ENCODE measurements around the gene LY86.

The LY86 gene

GRCh38 chr6:6678811-6679210 is 90.3 kb downstream of the LY86 start:
- in situ Hi-C loops (cut with MboI; ENCODE audit: low sequenced_read_pairs) = no loop called here

GRCh38 chr6:6679633-6680032 is 91.1 kb downstream of the LY86 start:
- in situ Hi-C loops (cut with MboI; ENCODE audit: low sequenced_read_pairs) = no loop called here

- in situ Hi-C loops (cut with MboI; ENCODE audit: low sequenced_read_pairs) = no loop called here
Measured at GRCh38 chr6:6680526-6680925, 92.0 kb downstream of the LY86 start.

GRCh38 chr6:6681075-6681849 is 92.7 kb downstream of the LY86 start:
- in situ Hi-C loops (cut with MboI; ENCODE audit: low sequenced_read_pairs) = no loop called here

- in situ Hi-C loops (cut with MboI; ENCODE audit: low sequenced_read_pairs) = no loop called here
Measured at GRCh38 chr6:6682225-6682624, 93.7 kb downstream of the LY86 start.

- in situ Hi-C loops (cut with MboI; ENCODE audit: low sequenced_read_pairs) = no loop called here
Measured at GRCh38 chr6:6683969-6684833, 95.7 kb downstream of the LY86 start.

- in situ Hi-C loops (cut with MboI; ENCODE audit: low sequenced_read_pairs) = no loop called here
Measured at GRCh38 chr6:6685249-6686040, 96.9 kb downstream of the LY86 start.

GRCh38 chr6:6686176-6686575 is 97.7 kb downstream of the LY86 start:
- in situ Hi-C loops (cut with MboI; ENCODE audit: low sequenced_read_pairs) = no loop called here

- in situ Hi-C loops (cut with MboI; ENCODE audit: low sequenced_read_pairs) = no loop called here
Measured at GRCh38 chr6:6686748-6687601, 98.5 kb downstream of the LY86 start.

GRCh38 chr6:6688283-6688682 is 99.8 kb downstream of the LY86 start:
- in situ Hi-C loops (cut with MboI; ENCODE audit: low sequenced_read_pairs) = no loop called here

- in situ Hi-C loops (cut with MboI; ENCODE audit: low sequenced_read_pairs) = no loop called here
Measured at GRCh38 chr6:6688951-6689350, 100.4 kb downstream of the LY86 start.

GRCh38 chr6:6689400-6690143 is 101.1 kb downstream of the LY86 start:
- in situ Hi-C loops (cut with MboI; ENCODE audit: low sequenced_read_pairs) = no loop called here

- in situ Hi-C loops (cut with MboI; ENCODE audit: low sequenced_read_pairs) = no loop called here
Measured at GRCh38 chr6:6690144-6690483, 101.6 kb downstream of the LY86 start.

- in situ Hi-C loops (cut with MboI; ENCODE audit: low sequenced_read_pairs) = no loop called here
Measured at GRCh38 chr6:6694368-6694780, 105.9 kb downstream of the LY86 start.

- in situ Hi-C loops (cut with MboI; ENCODE audit: low sequenced_read_pairs) = no loop called here
Measured at GRCh38 chr6:6694825-6695624, 106.5 kb downstream of the LY86 start.

GRCh38 chr6:6695625-6696276 is 107.2 kb downstream of the LY86 start:
- in situ Hi-C loops (cut with MboI; ENCODE audit: low sequenced_read_pairs) = no loop called here

GRCh38 chr6:6696867-6697531 is 108.5 kb downstream of the LY86 start:
- in situ Hi-C loops (cut with MboI; ENCODE audit: low sequenced_read_pairs) = no loop called here

- in situ Hi-C loops (cut with MboI; ENCODE audit: low sequenced_read_pairs) = no loop called here
Measured at GRCh38 chr6:6697620-6698019, 109.1 kb downstream of the LY86 start.
